GM06990 (cell line): ENCODE results near the gene EPOP.

Experiments
- DNase-seq: peaks from one replicate; pipeline ENCODE4 v3.0.0-alpha.2; 2011; ENCODE audit not compliant: insufficient read length; ENCODE audit errors: extremely low read depth
- H3K27me3 ChIP-seq: replicated peaks from 2 replicates; pipeline ENCODE4 v1.6.0; 2011; ENCODE audit warnings: low read length; ENCODE audit not compliant: control insufficient read depth, insufficient read depth
- H3K36me3 ChIP-seq: 2 replicates; pipeline ENCODE4 v1.5.1; 2011; ENCODE audit warnings: low read length; ENCODE audit not compliant: control insufficient read depth, insufficient read depth
- H3K4me3 ChIP-seq: replicated peaks from 2 replicates; pipeline ENCODE4 v1.5.1; 2011; ENCODE audit warnings: low read depth, mild to moderate bottlenecking, control low read depth, low read length
- CTCF ChIP-seq: IDR thresholded peaks from 2 replicates; pipeline ENCODE4 v1.5.1; 2011; ENCODE audit warnings: low read length, control low read depth, mild to moderate bottlenecking, inconsistent platforms; ENCODE audit not compliant: insufficient read depth, poor library complexity, severe bottlenecking

The EPOP gene

DNA sequence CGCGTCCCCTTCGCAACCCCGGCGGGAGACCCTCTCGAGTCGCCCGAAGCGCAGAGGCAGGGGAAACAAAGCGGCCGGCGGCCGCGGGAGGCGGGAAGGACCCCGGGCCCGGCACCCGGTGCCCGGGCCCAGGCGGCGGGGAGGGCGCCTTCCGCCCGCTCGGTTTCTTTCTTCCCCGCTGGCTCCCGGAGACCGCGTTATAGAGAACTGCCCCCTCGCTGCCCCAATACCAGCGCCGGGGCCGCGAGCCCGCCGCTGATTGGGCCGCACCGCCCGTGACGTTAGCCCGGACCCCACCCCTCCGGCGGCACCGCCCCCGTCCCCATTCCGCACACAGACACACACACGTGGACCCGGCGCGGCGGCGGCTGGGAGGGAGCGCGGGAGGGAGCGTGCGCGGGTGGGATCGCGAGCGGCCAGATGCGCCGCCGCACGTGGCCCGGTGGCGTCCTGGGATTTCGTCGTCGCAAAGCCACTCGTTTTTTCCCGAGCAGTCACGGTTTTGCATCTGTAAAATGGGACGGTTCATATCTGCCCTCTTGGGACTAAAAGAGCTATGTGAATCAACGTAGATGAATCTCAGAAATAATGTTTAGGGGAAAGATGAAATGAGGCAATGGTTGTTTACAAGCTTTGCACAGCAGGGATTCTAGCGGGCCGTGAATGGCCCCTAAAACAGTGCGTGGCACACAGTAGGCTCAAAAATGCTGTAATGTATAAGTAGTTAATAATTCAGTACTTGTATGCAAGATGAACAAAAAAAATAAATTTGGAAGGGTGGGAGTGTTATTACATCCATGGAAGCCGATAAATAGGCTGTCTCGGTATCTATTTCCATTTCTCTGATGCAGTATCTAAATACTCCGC, at the start of gene EPOP:
Gene EPOP, minus strand, starts transcription at position 209 of the 867 bp plus-strand sequence. CDS start 462 bp downstream, outside the sequence.
- DNase-seq, result peak; percentile 92
- Histone ChIP-seq H3K27me3 (no peaks in the 10 kb centered on the region), H3K36me3 (no peaks in the 10 kb centered on the region), H3K4me3 (peak within 1 kb of the TSS; percentile 71)
- no peak for TF ChIP-seq CTCF

DNA sequence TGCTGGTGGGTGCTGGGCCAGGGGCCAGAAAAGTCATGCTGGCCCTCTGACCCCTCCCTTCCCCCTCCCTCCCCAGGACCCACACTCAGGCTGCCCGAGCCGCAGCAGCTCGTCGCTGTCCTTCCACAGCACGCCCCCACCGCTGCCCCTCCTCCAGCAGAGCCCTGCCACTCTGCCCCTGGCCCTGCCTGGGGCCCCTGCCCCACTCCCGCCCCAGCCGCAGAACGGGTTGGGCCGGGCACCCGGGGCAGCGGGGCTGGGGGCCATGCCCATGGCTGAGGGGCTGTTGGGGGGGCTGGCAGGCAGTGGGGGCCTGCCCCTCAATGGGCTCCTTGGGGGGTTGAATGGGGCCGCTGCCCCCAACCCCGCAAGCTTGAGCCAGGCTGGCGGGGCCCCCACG, 47.0 kb upstream of the EPOP start:
- no peak overlapping the region for H3K4me3 ChIP-seq
- DNase-seq, result no peak
- H3K27me3 ChIP-seq, result no peaks in the 10 kb centered on the region
- TF ChIP-seq CTCF, result no peak
- H3K36me3 ChIP-seq, result peaks cover 34% of the 10 kb centered on the region

DNA sequence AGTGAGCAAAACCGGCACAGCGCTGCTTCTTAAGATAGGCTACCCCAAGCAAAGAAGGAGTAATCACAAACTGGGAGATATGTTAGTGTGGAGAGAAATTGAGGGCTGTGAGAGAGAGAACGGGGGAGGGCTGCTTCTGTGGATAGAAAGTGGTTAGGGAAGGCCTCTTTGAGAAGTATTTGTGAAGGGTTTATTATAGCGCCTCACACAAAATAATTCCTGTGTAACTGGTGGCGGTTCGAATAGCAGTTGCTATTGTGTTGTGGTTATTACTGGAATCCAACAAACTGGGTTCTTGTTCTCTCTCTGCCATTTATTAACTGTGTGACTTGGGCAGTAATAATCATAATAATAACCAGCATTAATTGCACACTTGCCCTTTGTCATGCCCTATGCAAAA, 46.2 kb upstream of the EPOP start:
- TF ChIP-seq CTCF, result no peak
- Histone ChIP-seq H3K4me3 (no peak overlapping the region), H3K36me3 (peaks cover 40% of the 10 kb centered on the region), H3K27me3 (no peaks in the 10 kb centered on the region)
- no peak for DNase-seq

GRCh38 chr17:38719943-38720641, 45.3 kb upstream of the EPOP start:
- H3K36me3 ChIP-seq, result peaks cover 46% of the 10 kb centered on the region
- no peak for DNase-seq
- no peak overlapping the region for H3K4me3 ChIP-seq
- H3K27me3 ChIP-seq, result no peaks in the 10 kb centered on the region
- TF ChIP-seq CTCF, result no peak

DNA sequence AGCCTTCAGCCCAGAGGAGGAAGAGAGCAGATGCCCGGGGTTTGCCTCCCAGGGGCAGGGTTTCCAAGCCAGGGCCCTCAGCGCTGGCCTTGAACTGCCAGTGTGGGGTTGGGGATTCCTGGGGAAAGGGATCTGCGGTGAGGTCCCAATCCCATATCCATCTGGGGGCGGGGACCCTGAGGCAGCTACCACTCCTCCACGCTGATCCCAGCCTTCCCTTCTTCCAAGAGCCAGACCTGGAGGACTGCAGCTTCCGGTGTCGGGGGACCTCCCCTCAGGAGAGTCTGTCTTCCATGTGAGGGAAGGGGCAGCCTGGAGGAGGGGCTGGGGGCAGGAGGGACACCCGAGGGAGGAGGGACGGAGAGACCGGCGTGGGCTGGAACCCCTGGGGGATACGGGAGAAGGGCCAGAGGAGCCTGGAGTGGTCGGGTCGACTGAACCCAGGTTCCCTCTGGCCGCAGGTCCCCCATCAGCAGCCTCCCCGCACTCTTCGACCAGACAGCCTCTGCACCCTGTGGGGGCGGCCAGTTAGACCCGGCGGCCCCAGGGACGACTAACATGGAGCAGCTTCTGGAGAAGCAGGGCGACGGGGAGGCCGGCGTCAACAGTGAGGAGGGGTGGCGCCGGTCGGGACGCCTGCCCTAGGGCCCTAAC, 44.7 kb upstream of the EPOP start:
- DNase-seq, result no peak
- Histone ChIP-seq H3K27me3 (no peaks in the 10 kb centered on the region), H3K4me3 (no peak overlapping the region), H3K36me3 (peaks cover 44% of the 10 kb centered on the region)
- TF ChIP-seq CTCF, result no peak
